HG02571 (cell line): ENCODE measurements around the gene DHFR2.

Source experiments
- ATAC-seq: cut with Tn5 transposase; IDR thresholded peaks from one replicate; pipeline ENCODE4 v1.9.1; 2021; ENCODE audit warnings: mild to moderate bottlenecking, moderate library complexity; ENCODE audit not compliant: unreplicated experiment

DHFR2 gene

GRCh38 chr3:94008253-94008652, 54.5 kb downstream of the DHFR2 start:
- no peak for ATAC-seq
